HEK293 (cell line): ENCODE data around the gene ZNF32.

ENCODE experiments used
- MZF1 ChIP-seq: fragments of 450-650 bp; formaldehyde crosslinking; IDR thresholded peaks from 2 replicates; pipeline ENCODE4 v1.5.1; 2017; ENCODE audit warnings: missing biosample characterization, missing genetic modification characterization, borderline replicate concordance
- RBAK ChIP-seq: fragments of 450-650 bp; formaldehyde crosslinking; IDR thresholded peaks from 2 replicates; pipeline ENCODE4 v1.5.1; 2016; ENCODE audit warnings: missing biosample characterization, missing genetic modification characterization
- SCRT1 ChIP-seq: fragments of 450-650 bp; formaldehyde crosslinking; IDR thresholded peaks from 2 replicates; pipeline ENCODE4 v1.5.1; 2016; ENCODE audit warnings: missing biosample characterization, missing genetic modification characterization, borderline replicate concordance
- ZBTB10 ChIP-seq: fragments of 450-650 bp; formaldehyde crosslinking; IDR thresholded peaks from 2 replicates; pipeline ENCODE4 v1.5.1; 2016; ENCODE audit warnings: missing biosample characterization, missing genetic modification characterization
- ZFP37 ChIP-seq: fragments of 450-650 bp; formaldehyde crosslinking; IDR thresholded peaks from 2 replicates; pipeline ENCODE4 v1.5.1; 2016; ENCODE audit warnings: missing biosample characterization, missing genetic modification characterization
- ZNF239 ChIP-seq: fragments of 450-650 bp; formaldehyde crosslinking; IDR thresholded peaks from 2 replicates; pipeline ENCODE4 v1.5.1; 2016; ENCODE audit warnings: missing biosample characterization, missing genetic modification characterization
- ZNF302 ChIP-seq: fragments of 450-650 bp; formaldehyde crosslinking; IDR thresholded peaks from 2 replicates; pipeline ENCODE4 v1.5.1; 2016; ENCODE audit warnings: missing biosample characterization, missing genetic modification characterization, low read depth
- ZNF521 ChIP-seq: fragments of 450-650 bp; formaldehyde crosslinking; IDR thresholded peaks from 2 replicates; pipeline ENCODE4 v1.5.1; 2017; ENCODE audit warnings: missing biosample characterization, mild to moderate bottlenecking, missing genetic modification characterization
- ZNF692 ChIP-seq: fragments of 450-650 bp; formaldehyde crosslinking; IDR thresholded peaks from 2 replicates; pipeline ENCODE4 v1.5.1; 2016; ENCODE audit warnings: missing biosample characterization, missing genetic modification characterization
- ZNF843 ChIP-seq: fragments of 450-650 bp; formaldehyde crosslinking; IDR thresholded peaks from 2 replicates; pipeline ENCODE4 v1.5.1; 2016; ENCODE audit warnings: missing biosample characterization, missing genetic modification characterization
- TF ChIP-seq, protein P1 (sequence below): fragments of 450-650 bp; formaldehyde crosslinking; IDR thresholded peaks from 2 replicates; pipeline ENCODE4 v1.5.1; 2016; ENCODE audit warnings: missing biosample characterization, missing genetic modification characterization
- TF ChIP-seq, protein P2 (sequence below): fragments of 450-650 bp; formaldehyde crosslinking; IDR thresholded peaks from 2 replicates; pipeline ENCODE4 v1.5.1; 2016; ENCODE audit warnings: missing biosample characterization, missing genetic modification characterization

- TF ChIP-seq, protein P1, sequence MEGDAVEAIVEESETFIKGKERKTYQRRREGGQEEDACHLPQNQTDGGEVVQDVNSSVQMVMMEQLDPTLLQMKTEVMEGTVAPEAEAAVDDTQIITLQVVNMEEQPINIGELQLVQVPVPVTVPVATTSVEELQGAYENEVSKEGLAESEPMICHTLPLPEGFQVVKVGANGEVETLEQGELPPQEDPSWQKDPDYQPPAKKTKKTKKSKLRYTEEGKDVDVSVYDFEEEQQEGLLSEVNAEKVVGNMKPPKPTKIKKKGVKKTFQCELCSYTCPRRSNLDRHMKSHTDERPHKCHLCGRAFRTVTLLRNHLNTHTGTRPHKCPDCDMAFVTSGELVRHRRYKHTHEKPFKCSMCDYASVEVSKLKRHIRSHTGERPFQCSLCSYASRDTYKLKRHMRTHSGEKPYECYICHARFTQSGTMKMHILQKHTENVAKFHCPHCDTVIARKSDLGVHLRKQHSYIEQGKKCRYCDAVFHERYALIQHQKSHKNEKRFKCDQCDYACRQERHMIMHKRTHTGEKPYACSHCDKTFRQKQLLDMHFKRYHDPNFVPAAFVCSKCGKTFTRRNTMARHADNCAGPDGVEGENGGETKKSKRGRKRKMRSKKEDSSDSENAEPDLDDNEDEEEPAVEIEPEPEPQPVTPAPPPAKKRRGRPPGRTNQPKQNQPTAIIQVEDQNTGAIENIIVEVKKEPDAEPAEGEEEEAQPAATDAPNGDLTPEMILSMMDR (tag by site-specific recombination), result no peak
- TF ChIP-seq MZF1 (no peak), ZBTB10 (tag by site-specific recombination) (no peak), RBAK (tag by site-specific recombination) (no peak), ZNF843 (no peak), SCRT1 (tag by site-specific recombination) (peak; percentile 68; the same call in 1 of the 2 replicates), ZNF239 (tag by site-specific recombination) (no peak), ZNF521 (tag by site-specific recombination) (no peak), ZNF692 (tag by site-specific recombination) (0 out of 2 replicates have a peak, but pooled peaks have one; percentile 51), ZNF302 (no peak), ZFP37 (tag by site-specific recombination) (no peak)
- TF ChIP-seq, protein P2, sequence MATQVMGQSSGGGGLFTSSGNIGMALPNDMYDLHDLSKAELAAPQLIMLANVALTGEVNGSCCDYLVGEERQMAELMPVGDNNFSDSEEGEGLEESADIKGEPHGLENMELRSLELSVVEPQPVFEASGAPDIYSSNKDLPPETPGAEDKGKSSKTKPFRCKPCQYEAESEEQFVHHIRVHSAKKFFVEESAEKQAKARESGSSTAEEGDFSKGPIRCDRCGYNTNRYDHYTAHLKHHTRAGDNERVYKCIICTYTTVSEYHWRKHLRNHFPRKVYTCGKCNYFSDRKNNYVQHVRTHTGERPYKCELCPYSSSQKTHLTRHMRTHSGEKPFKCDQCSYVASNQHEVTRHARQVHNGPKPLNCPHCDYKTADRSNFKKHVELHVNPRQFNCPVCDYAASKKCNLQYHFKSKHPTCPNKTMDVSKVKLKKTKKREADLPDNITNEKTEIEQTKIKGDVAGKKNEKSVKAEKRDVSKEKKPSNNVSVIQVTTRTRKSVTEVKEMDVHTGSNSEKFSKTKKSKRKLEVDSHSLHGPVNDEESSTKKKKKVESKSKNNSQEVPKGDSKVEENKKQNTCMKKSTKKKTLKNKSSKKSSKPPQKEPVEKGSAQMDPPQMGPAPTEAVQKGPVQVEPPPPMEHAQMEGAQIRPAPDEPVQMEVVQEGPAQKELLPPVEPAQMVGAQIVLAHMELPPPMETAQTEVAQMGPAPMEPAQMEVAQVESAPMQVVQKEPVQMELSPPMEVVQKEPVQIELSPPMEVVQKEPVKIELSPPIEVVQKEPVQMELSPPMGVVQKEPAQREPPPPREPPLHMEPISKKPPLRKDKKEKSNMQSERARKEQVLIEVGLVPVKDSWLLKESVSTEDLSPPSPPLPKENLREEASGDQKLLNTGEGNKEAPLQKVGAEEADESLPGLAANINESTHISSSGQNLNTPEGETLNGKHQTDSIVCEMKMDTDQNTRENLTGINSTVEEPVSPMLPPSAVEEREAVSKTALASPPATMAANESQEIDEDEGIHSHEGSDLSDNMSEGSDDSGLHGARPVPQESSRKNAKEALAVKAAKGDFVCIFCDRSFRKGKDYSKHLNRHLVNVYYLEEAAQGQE, result peak; percentile 56
These were observed 42.1 kb downstream of the ZNF32 start, which contains the start of gene ZNF485 for GRCh38 chr10:43606323-43607198.
